B cell (primary cell): ENCODE data around the gene LIPH.

Experiments
- EZH2 ChIP-seq: IDR thresholded peaks from 2 replicates; pipeline ENCODE4 v1.6.1; 2012; ENCODE audit warnings: borderline replicate concordance, low read depth, mild to moderate bottlenecking, moderate library complexity, low read length; ENCODE audit not compliant: insufficient read depth, poor library complexity, severe bottlenecking
- TF ChIP-seq, protein P1 (sequence below): fragments of 200-600 bp; IDR thresholded peaks from one replicate; pipeline ENCODE4 v1.8.0; 2022; ENCODE audit warnings: antibody characterized with exemption, mild to moderate bottlenecking

DNA sequence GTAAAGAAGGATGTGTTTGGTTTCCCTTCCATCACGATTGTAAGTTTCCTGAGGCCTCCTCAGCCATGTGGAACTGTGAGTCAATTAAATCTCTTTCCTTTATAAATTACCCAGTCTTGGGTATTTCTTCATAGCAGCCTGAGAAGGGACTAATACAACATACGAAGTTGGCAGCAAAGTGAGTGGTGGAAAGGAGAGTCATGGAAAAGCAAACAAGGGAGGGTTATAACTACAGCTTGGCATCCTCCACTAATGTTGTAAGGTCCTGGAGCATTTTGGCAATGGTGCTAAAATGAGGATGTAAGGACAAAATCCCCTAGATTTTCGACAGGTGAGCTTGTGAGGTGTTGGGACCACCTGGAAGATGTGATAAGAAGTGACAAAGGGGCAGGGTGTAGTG is 47.8 kb downstream of the LIPH start:
- TF ChIP-seq, protein P1, sequence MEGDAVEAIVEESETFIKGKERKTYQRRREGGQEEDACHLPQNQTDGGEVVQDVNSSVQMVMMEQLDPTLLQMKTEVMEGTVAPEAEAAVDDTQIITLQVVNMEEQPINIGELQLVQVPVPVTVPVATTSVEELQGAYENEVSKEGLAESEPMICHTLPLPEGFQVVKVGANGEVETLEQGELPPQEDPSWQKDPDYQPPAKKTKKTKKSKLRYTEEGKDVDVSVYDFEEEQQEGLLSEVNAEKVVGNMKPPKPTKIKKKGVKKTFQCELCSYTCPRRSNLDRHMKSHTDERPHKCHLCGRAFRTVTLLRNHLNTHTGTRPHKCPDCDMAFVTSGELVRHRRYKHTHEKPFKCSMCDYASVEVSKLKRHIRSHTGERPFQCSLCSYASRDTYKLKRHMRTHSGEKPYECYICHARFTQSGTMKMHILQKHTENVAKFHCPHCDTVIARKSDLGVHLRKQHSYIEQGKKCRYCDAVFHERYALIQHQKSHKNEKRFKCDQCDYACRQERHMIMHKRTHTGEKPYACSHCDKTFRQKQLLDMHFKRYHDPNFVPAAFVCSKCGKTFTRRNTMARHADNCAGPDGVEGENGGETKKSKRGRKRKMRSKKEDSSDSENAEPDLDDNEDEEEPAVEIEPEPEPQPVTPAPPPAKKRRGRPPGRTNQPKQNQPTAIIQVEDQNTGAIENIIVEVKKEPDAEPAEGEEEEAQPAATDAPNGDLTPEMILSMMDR: no peak
- no peak for TF ChIP-seq EZH2
